Inflammatory macrophage treated with lipopolysaccharide for 4 hours (primary cell): ENCODE results near the gene BIRC2.

ENCODE experiments used
- DNase-seq: peaks from one replicate; pipeline ENCODE4 v3.0.0-alpha.2; 2020

BIRC2 gene

DNA sequence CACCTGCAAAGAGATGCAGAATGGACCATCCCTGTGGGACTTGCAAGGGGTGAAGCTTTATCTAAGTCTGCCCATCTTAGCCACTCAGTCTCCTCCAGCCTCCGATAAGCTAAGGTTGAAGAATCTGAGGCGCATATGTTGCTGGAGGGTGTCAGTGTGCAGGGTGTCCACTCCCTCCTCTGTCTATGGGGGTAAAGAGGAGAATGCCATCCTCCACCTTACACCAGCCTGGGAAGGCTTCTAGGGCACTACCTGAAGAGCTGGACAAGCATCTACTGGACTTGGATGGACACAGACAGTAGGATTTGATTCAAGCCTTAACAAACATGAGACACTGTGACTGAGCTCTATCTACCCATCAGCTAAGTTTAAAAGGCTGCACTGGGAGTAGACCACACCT lies 59.1 kb downstream of the BIRC2 start:
- no peak for DNase-seq

- DNase-seq = no peak
These were observed 60.9 kb downstream of the BIRC2 start for GRCh38 chr11:102407901-102408300.

- DNase-seq = no peak
These were observed 61.3 kb downstream of the BIRC2 start for GRCh38 chr11:102408339-102408738.

- no peak for DNase-seq
These were observed 63.4 kb downstream of the BIRC2 start for GRCh38 chr11:102410382-102410784.

DNA sequence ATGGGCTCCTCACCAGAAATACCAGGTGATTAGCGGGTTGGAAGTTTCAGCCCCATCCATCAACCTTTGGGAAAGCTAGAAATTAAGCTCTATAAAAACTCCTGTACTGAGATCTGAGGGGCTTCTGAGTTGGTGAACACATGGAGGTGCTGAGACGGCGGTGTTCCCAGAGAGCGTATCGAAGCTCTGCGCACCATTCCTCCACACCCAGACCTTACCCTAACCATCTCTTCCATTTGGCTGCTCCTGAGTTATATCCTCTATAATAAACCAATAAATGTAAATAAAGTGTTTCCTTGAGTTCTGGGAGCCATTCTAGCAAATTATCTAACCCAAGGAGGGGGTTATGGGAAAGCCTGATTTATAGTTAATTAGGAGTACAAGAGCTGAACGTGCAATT lies 64.1 kb downstream of the BIRC2 start:
- DNase-seq = no peak

DNA sequence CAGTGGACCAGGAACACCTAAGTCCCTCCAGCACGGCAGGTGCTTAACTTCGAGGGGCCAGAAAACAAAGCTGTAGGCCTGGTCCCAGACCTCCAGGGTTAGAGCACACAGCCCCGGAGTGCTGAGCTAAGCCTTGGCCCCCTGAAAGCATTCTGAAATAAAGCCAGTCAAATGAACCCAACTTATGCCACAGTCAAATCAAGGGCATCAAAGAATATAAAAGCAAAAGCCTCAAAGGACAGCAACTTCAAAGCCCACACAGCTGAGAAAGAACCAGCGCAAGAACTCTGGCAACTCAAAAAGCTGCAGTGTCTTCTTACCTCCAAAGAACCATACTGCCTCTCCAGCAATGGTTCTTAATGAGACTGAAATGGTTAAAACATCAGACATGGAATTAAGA lies 66.5 kb downstream of the BIRC2 start:
- no peak for DNase-seq

GRCh38 chr11:102414559-102414958 lies 67.5 kb downstream of the BIRC2 start:
- DNase-seq = no peak

GRCh38 chr11:102415304-102415916 lies 68.4 kb downstream of the BIRC2 start:
- no peak for DNase-seq

DNA sequence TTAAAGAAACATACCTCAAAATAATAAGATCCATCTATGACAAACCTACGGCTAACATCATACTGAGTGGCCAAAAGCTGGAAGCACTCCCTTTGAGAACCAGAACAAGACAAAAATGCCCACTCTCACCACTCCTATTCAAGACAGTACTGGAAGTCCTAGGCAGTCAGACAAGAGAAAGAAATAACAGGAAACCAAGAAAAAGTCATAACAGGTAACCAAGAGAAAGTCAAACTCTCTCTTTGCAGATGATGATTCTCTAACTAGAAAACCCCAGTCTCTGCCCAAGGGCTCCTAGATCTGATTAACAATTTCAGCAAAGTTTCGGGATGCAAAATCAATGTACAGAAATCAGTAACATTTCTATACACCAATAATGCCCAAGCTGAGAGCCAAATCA lies 70.0 kb downstream of the BIRC2 start:
- DNase-seq = no peak

GRCh38 chr11:102419181-102419580 lies 72.2 kb downstream of the BIRC2 start:
- DNase-seq = no peak

GRCh38 chr11:102420547-102420946 lies 73.5 kb downstream of the BIRC2 start:
- no peak for DNase-seq

- no peak for DNase-seq
These were observed 74.2 kb downstream of the BIRC2 start for GRCh38 chr11:102421261-102421660.

GRCh38 chr11:102422817-102423712 lies 76.1 kb downstream of the BIRC2 start:
- DNase-seq = no peak

DNA sequence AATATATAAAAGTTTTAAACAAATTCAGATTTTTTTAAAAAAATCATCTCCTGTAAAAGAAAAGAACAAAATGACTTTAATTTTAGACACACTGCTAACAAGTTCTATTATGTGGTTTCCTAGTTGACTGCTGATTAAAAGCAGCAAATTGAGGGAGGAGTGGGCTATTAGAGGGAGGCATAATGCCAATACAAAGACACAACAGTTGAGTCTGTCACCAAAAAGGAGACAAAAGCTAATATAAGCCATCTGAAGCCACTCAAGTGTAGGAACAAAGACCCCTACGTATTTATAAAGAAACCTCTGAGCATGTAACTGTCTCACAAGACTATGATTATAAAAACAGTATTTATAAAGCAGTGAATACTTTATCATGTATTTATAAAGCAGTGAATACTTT lies 76.9 kb downstream of the BIRC2 start:
- DNase-seq = no peak

DNA sequence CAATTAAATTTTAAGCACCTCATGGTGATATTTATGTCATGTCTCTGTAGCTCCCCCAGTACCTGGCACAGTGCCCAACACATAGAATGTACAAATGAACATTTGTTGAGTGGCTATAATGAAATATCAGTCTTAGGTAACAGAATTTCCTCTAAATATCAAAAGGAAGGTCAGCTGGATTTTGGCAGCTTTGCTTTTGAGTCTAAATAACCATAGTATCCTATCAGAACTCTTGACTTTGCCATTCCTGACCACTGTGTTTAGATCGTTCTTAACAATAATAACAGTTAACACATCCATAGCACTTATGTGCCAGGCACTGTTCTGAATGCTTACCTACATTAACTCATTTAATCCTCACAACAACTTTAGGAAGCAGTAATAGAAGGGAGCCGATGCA lies 79.0 kb downstream of the BIRC2 start:
- no peak for DNase-seq

GRCh38 chr11:102426570-102426969 lies 79.6 kb downstream of the BIRC2 start:
- DNase-seq = no peak

- no peak for DNase-seq
These were observed 80.1 kb downstream of the BIRC2 start for GRCh38 chr11:102427068-102427467.
